Left forelimb (tissue), 1 donor: ENCODE measurements around the gene MICALL2.

ENCODE experiments used
- DNase-seq: peaks from one replicate; pipeline ENCODE4 v3.0.0-alpha.2; 2018; ENCODE audit warnings: low spot score

The MICALL2 gene

GRCh38 chr7:1493129-1493528, 33.9 kb upstream of the MICALL2 start:
- no peak for DNase-seq

DNA sequence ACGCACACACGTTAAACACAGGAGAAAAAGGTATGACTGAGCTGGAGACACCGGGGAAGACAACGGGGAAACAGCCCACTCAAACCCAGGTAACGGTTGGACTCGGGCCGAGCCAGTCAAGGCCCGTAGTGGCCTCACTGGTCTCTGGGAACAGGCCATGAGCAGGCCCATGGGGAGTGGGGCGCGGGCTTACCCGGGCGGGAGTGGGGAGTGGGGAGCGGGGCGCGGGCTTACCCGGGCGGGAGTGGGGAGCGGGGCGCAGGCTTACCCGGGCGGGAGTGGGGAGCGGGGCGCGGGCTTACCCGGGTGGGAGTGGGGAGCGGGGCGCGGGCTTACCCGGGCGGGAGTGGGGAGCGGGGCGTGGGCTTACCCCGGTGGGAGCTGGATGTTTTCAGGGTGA, 33.4 kb upstream of the MICALL2 start:
- DNase-seq, result no peak

DNA sequence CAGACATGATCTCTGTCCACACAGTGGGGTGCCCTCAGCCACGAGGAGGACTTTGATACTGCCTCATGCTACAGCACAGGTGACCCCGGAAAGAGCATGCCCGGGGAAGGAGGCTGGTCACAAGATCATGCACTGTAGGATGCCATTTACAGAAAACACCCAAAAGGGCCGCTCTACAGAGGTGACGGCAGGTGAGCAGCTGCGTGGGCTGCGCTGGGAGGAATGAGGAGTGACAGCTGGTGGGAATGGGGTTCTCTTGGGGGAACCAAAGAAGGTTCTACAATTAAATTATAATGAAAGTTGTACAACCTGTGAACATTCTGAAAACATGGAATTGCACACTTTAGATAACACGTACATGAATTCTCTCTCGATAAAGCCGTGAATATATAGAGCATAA, 33.0 kb upstream of the MICALL2 start:
- no peak for DNase-seq

DNA sequence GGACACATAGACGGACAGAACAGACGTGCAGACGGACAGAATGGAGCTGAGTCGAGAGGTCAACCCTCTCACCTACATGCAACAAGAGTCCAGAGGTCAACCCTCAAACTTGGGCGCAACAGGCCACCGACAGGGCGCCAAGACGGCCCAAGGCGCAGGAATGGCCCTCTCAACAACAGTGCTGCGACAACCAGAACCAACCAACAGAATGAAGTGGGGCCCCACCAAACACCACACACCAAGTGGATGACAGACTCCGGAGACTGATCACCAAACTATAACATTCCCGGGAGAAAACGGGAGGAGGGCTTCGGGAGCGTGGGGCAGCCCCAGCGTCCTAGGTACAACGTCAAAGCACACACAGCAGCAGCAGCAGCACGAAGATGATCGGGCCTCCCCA, 31.6 kb upstream of the MICALL2 start:
- DNase-seq, result no peak

- no peak for DNase-seq
Observed at GRCh38 chr7:1489336-1489735, 30.1 kb upstream of the MICALL2 start.

GRCh38 chr7:1488016-1488415, 28.7 kb upstream of the MICALL2 start:
- DNase-seq, result no peak

GRCh38 chr7:1487466-1487865, 28.2 kb upstream of the MICALL2 start:
- DNase-seq, result no peak

DNA sequence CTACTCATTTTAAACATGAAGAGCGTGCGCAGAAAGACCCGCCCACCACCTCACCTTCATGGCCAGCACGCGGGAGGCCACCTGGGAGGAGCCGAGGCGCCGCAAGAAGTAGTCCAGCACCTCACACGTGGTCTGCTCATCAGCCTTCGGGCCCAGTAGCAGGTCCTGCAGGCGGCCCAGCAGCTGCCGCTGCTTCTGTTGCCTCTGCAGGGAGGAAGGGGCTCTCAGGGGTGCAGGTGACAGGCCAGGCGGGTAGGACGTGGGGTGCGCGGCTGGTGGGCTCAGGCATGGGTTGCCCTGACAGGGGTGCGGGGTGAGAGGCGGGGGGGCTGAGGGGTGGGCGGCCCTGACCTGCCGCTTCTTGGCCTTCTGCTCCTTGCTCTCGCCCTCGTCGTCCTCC, 27.3 kb upstream of the MICALL2 start:
- no peak for DNase-seq

GRCh38 chr7:1485156-1485555, 25.9 kb upstream of the MICALL2 start:
- no peak for DNase-seq

GRCh38 chr7:1484569-1484968, 25.3 kb upstream of the MICALL2 start:
- DNase-seq, result no peak

GRCh38 chr7:1483536-1484505, 24.6 kb upstream of the MICALL2 start:
- no peak for DNase-seq

DNA sequence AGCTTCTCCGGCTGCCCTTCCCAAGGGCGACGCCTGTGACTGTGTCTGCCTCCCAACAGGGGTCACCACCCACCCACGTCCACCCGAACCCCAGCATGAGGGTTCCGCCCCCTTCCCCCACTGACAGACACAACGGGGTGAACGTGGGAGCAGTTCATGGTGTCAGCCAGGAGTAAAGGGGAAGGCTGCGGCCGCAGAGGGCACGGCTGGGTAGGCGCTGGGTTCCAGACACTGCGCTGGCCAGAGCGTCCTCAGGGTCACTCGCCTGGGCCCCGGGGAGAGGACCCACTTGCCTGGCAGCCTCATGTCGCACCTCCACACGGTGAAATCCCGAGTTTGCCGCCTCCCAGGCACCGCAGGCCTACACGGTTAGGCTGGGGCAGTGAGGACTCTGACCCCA, 23.8 kb upstream of the MICALL2 start:
- no peak for DNase-seq

DNA sequence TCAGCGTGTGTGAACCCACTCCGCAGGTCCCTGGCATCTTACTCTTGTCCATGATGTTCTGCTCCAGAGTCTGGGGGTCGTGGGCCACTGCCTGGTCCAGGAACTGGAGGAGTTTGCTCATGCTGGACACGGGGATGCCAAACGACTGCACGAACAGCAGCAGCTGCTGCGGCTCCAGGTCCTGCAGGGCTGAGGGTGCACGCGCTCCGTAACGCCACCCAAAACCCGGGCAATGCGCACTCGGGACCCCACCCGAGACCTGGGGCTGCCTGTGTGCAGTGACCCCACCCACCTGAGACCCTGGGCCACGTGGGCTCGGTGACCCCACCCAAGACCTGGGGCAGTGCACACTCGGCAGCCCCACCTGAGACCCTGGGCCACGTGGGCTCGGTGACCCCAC, 22.0 kb upstream of the MICALL2 start:
- DNase-seq, result no peak

GRCh38 chr7:1480670-1481069, 21.4 kb upstream of the MICALL2 start:
- DNase-seq, result no peak

GRCh38 chr7:1479287-1479686, 20.0 kb upstream of the MICALL2 start:
- DNase-seq, result no peak

DNA sequence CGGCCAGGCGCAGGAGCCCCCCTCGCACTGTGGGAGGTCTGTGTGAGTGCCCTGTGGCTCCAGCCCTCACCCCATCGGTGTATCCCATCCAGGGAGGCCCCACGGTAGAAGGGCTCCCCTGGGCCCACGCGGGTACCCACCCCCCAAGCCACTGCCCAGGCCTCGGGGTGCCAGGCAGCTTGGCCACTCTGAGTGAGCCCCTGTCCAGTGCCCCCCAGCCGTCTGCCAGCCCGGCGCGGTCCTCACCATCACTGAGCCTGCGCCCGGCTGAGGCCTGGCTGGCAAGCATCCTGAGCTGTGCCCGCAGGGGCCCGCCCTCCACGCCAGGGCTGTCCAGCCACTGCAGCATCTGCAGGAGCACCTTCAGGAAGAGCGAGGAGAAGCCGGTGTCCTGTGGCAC, 19.2 kb upstream of the MICALL2 start:
- DNase-seq, result no peak

DNA sequence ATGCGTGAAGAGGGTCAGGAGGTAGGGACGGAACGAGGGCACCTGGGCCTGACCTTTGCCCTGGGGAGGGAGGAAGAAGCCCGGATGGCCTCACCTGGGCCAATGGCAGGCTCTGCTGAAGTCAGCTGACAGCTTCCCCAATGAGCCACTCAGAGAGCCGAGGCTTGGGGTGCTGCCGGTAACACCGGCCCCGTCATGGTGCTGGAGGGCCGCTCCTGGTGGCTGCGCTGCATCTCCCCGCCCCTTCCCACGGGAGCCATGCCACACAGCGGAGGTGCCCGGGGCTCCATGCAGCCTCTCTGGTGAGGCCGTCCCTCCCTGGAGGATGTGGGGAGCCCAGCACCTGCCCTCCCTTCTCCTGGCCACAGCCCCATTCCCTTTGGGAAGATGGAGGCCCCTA, 17.6 kb upstream of the MICALL2 start:
- DNase-seq, result no peak

DNA sequence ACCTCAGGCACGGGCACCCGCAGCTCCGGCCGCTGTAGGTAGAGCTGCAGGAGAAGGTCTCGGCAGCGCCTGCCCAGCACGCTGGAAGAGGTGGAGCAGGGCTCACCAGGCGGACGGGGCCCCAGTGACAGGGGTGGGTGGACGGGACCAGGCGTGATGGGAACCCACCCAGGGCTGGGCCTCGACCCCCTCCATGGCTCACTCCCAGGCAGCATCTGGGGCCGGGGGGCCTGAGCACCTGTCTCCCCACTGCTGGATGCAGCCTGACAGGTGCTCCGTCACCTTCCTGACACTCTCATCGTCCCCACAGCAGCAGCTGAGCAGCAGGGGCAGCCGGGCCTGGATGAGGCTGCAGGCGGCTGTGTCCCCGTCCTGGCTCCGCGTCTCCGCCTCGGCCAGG, 16.7 kb upstream of the MICALL2 start:
- DNase-seq, result no peak

DNA sequence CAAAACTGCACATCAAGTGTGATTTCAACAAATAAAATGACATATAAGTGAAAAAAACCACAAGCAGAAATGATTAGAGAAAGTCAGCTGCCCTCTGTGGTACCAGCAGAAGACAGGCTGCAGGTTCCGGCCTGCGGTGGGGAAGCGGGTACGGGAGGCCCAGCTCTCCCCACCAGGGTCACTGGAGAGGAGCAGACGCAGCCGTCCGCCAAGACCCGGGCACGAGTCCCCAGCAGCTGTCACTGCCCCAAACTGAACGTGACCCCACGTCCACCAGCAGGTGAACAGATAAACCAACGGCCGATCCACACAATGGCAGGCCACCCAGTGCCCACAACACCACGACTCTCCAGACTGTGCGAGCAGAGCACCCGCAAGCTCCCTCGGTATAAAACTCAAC, 16.1 kb upstream of the MICALL2 start:
- DNase-seq, result no peak

- no peak for DNase-seq
Observed at GRCh38 chr7:1474736-1475135, 15.5 kb upstream of the MICALL2 start.

GRCh38 chr7:1473864-1474512, 14.7 kb upstream of the MICALL2 start:
- DNase-seq, result peak; percentile 86

DNA sequence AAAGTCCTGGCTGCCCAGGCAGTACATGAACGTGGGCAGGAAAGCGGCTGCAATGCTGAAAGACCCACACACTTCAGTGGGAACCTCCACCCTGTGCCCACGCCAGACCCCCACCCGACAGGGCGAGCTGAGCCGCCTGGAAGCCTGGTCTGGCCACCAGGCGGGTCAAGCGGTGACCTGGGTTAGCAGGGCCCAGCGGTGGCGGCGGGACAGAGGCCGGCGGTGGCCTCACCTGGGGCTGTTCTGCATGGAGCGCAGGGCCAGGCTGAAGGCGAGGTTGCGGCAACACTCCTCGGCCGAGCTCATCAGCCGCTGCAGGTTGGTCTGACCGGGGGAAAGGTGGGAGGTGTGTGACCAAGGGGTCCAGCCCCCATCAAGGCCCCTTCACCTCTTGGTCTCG, 11.6 kb upstream of the MICALL2 start:
- DNase-seq, result no peak

DNA sequence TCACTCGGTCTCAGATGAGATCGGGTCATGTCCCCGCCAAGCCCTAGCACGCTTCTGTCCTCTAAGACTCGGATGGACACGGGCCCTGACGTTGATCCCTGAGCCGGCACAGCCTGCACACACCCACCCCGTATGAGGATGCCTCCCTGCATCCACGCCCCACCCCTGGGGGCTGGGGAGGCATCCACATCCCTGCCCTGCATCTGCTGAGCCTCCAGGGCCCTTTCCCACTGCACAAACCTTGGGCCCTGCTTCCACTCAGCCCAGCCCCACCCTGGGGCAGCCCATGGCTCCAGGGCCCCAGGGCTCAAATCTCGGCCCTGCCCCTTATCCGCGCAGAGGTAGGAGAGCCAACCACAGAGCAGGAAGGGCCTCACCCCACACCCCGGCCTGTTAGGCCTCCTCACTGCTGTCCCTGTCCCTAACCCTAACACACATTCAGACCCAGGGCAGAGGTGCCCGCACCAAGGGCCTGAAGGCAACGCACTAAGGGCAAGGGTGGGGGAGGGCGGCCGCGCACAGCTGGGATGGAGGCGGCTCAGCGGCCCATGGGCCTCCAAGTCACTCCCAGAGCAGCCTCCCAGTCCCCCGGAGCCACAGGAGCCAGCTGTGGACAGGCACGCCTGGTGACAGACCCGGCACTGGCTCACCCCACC, 9.5 kb upstream of the MICALL2 start:
- DNase-seq, result no peak
